ENCODE data around the gene NMNAT2. TPM values are rescaled to one million over a fixed set of nuclear protein-coding genes. Genes with fewer than 3 reads are reported as not detected.

NMNAT2 gene
- total and polyA plus RNA-seq, 10 of the 15 experiments (the other 5 are each of a cell fraction or from before 2014, with no cell fraction given) = 0.02 to 2.0 (median 0.60) TPM

GRCh38 chr1:183368213-183369108 lies 49.7 kb downstream of the NMNAT2 start:
- WGBS (ENCODE audit: insufficient coverage, insufficient replicate concordance, low lambda C conversion rate, missing lambda C conversion rate) = 39% methylated on average over 11 of the region's 11 CpGs
- no TSS peak for BruUV-seq (replicated peaks)
- no peaks in the 10 kb centered on the region for H3K36me3 ChIP-seq (ENCODE audit: control insufficient read depth in 2 of 2, insufficient read depth in 2 of 2, low read length in 1 of 2)
- no peak overlapping the region for H3K9ac ChIP-seq (ENCODE audit: control insufficient read depth, insufficient read depth, low read length)
- no peak overlapping the region for H2AFZ ChIP-seq (ENCODE audit: control insufficient read depth, low read depth, low read length)
- H3K4me3 ChIP-seq = no peak overlapping the region
- ChIA-PET RAD21 (ENCODE audit: unreplicated experiment) (no interaction called here), CTCF (no interaction called here), POLR2A (no interaction called here), SMC1A (ENCODE audit: uncharacterized antibody, unreplicated experiment) (no interaction called here)
- DNase-seq (ENCODE audit: low read depth, low spot score) (no peak), FAIRE-seq (no peak), ATAC-seq (peak; percentile 32; the same call in 1 of the 3 replicates)
- H3K27me3 ChIP-seq (replicated peaks in 1 of 2; ENCODE audit: control insufficient read depth in 2 of 2, insufficient read depth in 2 of 2, low read length in 1 of 2) = peaks cover 0 to 2% of the 10 kb centered on the region in 2 experiments; a peak in 2 of 4 replicates
- in situ Hi-C loops (cut with MboI) = no loop called here
- no peaks in the 10 kb centered on the region for H3K9me3 ChIP-seq (replicated peaks; ENCODE audit: control insufficient read depth, insufficient read depth, low read length)
- intact Hi-C loops (cut with micrococcal nuclease; ENCODE audit: unreplicated experiment) = no loop called here
- H3K79me2 ChIP-seq (ENCODE audit: control insufficient read depth, insufficient read depth, low read length) = no peaks in the 10 kb centered on the region
- H3K27ac ChIP-seq (ENCODE audit: control insufficient read depth, insufficient read depth) = no peak overlapping the region
- no peak overlapping the region for H3K4me2 ChIP-seq (ENCODE audit: control insufficient read depth, insufficient read depth)
- TF ChIP-seq NFIC (IDR thresholded peaks at IDR 0.05; ENCODE audit: low read depth, low read length) (no peak), RELA (IDR thresholded peaks at IDR 0.05; ENCODE audit: borderline replicate concordance, partially characterized antibody) (no peak), SPI1 (IDR thresholded peaks at IDR 0.05; ENCODE audit: borderline replicate concordance, insufficient read depth, low read depth, low read length) (no peak)
- no peaks in the 10 kb centered on the region; the same call in 1 of the 2 replicates for H4K20me1 ChIP-seq (ENCODE audit: control insufficient read depth, insufficient read depth)
- no peaks in the 10 kb centered on the region for H3K4me1 ChIP-seq (ENCODE audit: control insufficient read depth, insufficient read depth, low read length)

GRCh38 chr1:183366116-183366515 lies 52.1 kb downstream of the NMNAT2 start:
- Histone ChIP-seq H3K79me2 (ENCODE audit: control insufficient read depth, insufficient read depth, low read length) (no peaks in the 10 kb centered on the region), H3K4me1 (ENCODE audit: control insufficient read depth, insufficient read depth, low read length) (no peaks in the 10 kb centered on the region), H3K9me3 (replicated peaks; ENCODE audit: control insufficient read depth, insufficient read depth, low read length) (no peaks in the 10 kb centered on the region), H3K4me3 (no peak overlapping the region), H2AFZ (ENCODE audit: control insufficient read depth, low read depth, low read length) (no peak overlapping the region), H3K27ac (ENCODE audit: control insufficient read depth, insufficient read depth) (no peak overlapping the region), H3K4me2 (ENCODE audit: control insufficient read depth, insufficient read depth) (no peak overlapping the region), H3K27me3 (replicated peaks in 1 of 2; ENCODE audit: control insufficient read depth in 2 of 2, insufficient read depth in 2 of 2, low read length in 1 of 2) (peaks cover 0 to 2% of the 10 kb centered on the region in 2 experiments; a peak in 2 of 4 replicates), H3K9ac (ENCODE audit: control insufficient read depth, insufficient read depth, low read length) (no peak overlapping the region), H3K36me3 (ENCODE audit: control insufficient read depth in 2 of 2, insufficient read depth in 2 of 2, low read length in 1 of 2) (no peaks in the 10 kb centered on the region), H4K20me1 (ENCODE audit: control insufficient read depth, insufficient read depth) (no peaks in the 10 kb centered on the region; the same call in 1 of the 2 replicates)
- DNase-seq (ENCODE audit: low read depth, low spot score) (no peak), ATAC-seq (no peak), FAIRE-seq (no peak)
- TF ChIP-seq BHLHE40 (IDR thresholded peaks at IDR 0.05; ENCODE audit: borderline replicate concordance in 1 of 2, low read depth in 2 of 2, low read length in 1 of 2) (no peak), TCF12 (IDR thresholded peaks at IDR 0.05; ENCODE audit: low read depth, low read length) (no peak), GATAD2B (conservative IDR thresholded peaks at IDR 0.05; ENCODE audit: low read depth) (no peak), TARDBP (IDR thresholded peaks at IDR 0.05; ENCODE audit: borderline replicate concordance) (no peak), IRF5 (IDR thresholded peaks at IDR 0.05; ENCODE audit: borderline replicate concordance) (no peak)
- ChIA-PET POLR2A (no interaction called here), SMC1A (ENCODE audit: uncharacterized antibody, unreplicated experiment) (no interaction called here), RAD21 (ENCODE audit: unreplicated experiment) (no interaction called here), CTCF (no interaction called here)
- intact Hi-C loops (cut with micrococcal nuclease; ENCODE audit: unreplicated experiment) (no loop called here), in situ Hi-C loops (cut with MboI) (no loop called here)
- BruUV-seq (replicated peaks) = no TSS peak
- WGBS (ENCODE audit: insufficient coverage, insufficient replicate concordance, low lambda C conversion rate, missing lambda C conversion rate) = 0% methylated on average over 1 of the region's 1 CpG

Data from GM12878 (cell line).